Left ventricle myocardium inferior (tissue), 1 donor: ENCODE data around the gene ANKS4B. TPM values are rescaled to one million over a fixed set of nuclear protein-coding genes. Genes with fewer than 3 reads are reported as not detected.

ENCODE experiments used
- DNase-seq: peaks from one replicate; pipeline ENCODE4 v3.0.0-alpha.2; 2020
- H3K27ac ChIP-seq: fragments of 200-600 bp; replicated peaks from 2 replicates; pipeline ENCODE4 v1.8.0; 2021
- H3K27me3 ChIP-seq: fragments of 200-600 bp; 2 replicates; pipeline ENCODE4 v1.8.0; 2021; ENCODE audit warnings: low read depth
- H3K36me3 ChIP-seq: fragments of 200-600 bp; 2 replicates; pipeline ENCODE4 v1.8.0; 2021
- H3K4me1 ChIP-seq: fragments of 200-600 bp; 2 replicates; pipeline ENCODE4 v1.8.0; 2021
- H3K4me3 ChIP-seq: fragments of 200-600 bp; 2 replicates; pipeline ENCODE4 v1.8.0; 2021; ENCODE audit warnings: mild to moderate bottlenecking, moderate library complexity
- H3K9me3 ChIP-seq: fragments of 200-600 bp; replicated peaks from 2 replicates; pipeline ENCODE4 v1.8.0; 2021
- CTCF ChIP-seq: fragments of 200-600 bp; IDR thresholded peaks from 2 replicates; pipeline ENCODE4 v1.8.0; 2021; ENCODE audit warnings: antibody characterized with exemption, mild to moderate bottlenecking, borderline replicate concordance
- intact Hi-C: fragments of 100-400 bp; cut with micrococcal nuclease; formaldehyde crosslinking; loops from one replicate; pipeline ENCODE4 v1.11.0; 2022
- long read RNA-seq: library from polyadenylated mRNA; unstranded; transcript quantifications from one replicate; pipeline ENCODE4 v2.0.0, GENCODE V29; 2021
- total RNA-seq: library from RNA; stranded (reverse); fragmentation: NEBNext Ultra II Directional; extraction: Animal tissue kit (Norgen Biotek cat#: 25700); gene quantifications from one replicate; pipeline ENCODE4 v1.2.1, GENCODE V29; 2021
- donor health status: DM: no; HTN: yes; CAD: no; lungs with severe emphysema.

Gene ANKS4B
- not detected for total RNA-seq
- long read RNA-seq: 0 reads

GRCh38 chr16:21233521-21234150, at the start of gene ANKS4B:
TSS of gene ANKS4B (plus strand) at chr16:21233699. CDS start at chr16:21233738, 39 bp downstream.
- Histone ChIP-seq H3K27me3 (peaks cover 6% of the 10 kb centered on the region), H3K36me3 (no peaks in the 10 kb centered on the region), H3K27ac (no peak within 1 kb of the TSS), H3K4me3 (no peak within 1 kb of the TSS), H3K4me1 (no peaks in the 10 kb centered on the region), H3K9me3 (no peaks in the 10 kb centered on the region)
- DNase-seq: no peak
- intact Hi-C loops: no loop called here
- no peak for TF ChIP-seq CTCF

GRCh38 chr16:21183995-21184394, 49.5 kb upstream of the ANKS4B start:
- Histone ChIP-seq H3K4me3 (no peak overlapping the region), H3K4me1 (peaks cover 6% of the 10 kb centered on the region), H3K27ac (no peak overlapping the region), H3K9me3 (no peaks in the 10 kb centered on the region), H3K27me3 (no peaks in the 10 kb centered on the region), H3K36me3 (peaks cover 47% of the 10 kb centered on the region)
- intact Hi-C loops: loop anchor here (10.0 kb wide), 2 partner anchors 111 to 371 kb away; no protein-coding TSS in a partner anchor
- DNase-seq: no peak
- TF ChIP-seq CTCF: no peak

GRCh38 chr16:21184834-21185233, 48.7 kb upstream of the ANKS4B start:
- no peak for TF ChIP-seq CTCF
- H3K36me3 ChIP-seq: peaks cover 39% of the 10 kb centered on the region
- H3K4me1 ChIP-seq: no peaks in the 10 kb centered on the region
- no peaks in the 10 kb centered on the region for H3K27me3 ChIP-seq
- H3K27ac ChIP-seq: no peak overlapping the region
- H3K4me3 ChIP-seq: no peak overlapping the region
- no peak for DNase-seq
- H3K9me3 ChIP-seq: no peaks in the 10 kb centered on the region
- intact Hi-C loops: loop anchor here (10.0 kb wide), 2 partner anchors 110 to 370 kb away; no protein-coding TSS in a partner anchor

GRCh38 chr16:21185659-21186325, 47.7 kb upstream of the ANKS4B start:
- Histone ChIP-seq H3K27me3 (no peaks in the 10 kb centered on the region), H3K27ac (no peak overlapping the region), H3K36me3 (peaks cover 29% of the 10 kb centered on the region), H3K4me1 (no peaks in the 10 kb centered on the region), H3K9me3 (no peaks in the 10 kb centered on the region), H3K4me3 (no peak overlapping the region)
- intact Hi-C loops: loop anchor here (10.0 kb wide), 2 partner anchors 109 to 369 kb away; no protein-coding TSS in a partner anchor
- no peak for TF ChIP-seq CTCF
- DNase-seq: no peak

GRCh38 chr16:21186326-21186691, 47.2 kb upstream of the ANKS4B start:
- TF ChIP-seq CTCF: no peak
- H3K4me1 ChIP-seq: no peaks in the 10 kb centered on the region
- no peak for DNase-seq
- H3K9me3 ChIP-seq: no peaks in the 10 kb centered on the region
- no peak overlapping the region for H3K27ac ChIP-seq
- H3K4me3 ChIP-seq: no peak overlapping the region
- H3K27me3 ChIP-seq: no peaks in the 10 kb centered on the region
- intact Hi-C loops: loop anchor here (10.0 kb wide), 2 partner anchors 108 to 368 kb away; no protein-coding TSS in a partner anchor
- H3K36me3 ChIP-seq: peaks cover 24% of the 10 kb centered on the region
